ENCODE results near the gene SPSB3.

The SPSB3 gene

DNA sequence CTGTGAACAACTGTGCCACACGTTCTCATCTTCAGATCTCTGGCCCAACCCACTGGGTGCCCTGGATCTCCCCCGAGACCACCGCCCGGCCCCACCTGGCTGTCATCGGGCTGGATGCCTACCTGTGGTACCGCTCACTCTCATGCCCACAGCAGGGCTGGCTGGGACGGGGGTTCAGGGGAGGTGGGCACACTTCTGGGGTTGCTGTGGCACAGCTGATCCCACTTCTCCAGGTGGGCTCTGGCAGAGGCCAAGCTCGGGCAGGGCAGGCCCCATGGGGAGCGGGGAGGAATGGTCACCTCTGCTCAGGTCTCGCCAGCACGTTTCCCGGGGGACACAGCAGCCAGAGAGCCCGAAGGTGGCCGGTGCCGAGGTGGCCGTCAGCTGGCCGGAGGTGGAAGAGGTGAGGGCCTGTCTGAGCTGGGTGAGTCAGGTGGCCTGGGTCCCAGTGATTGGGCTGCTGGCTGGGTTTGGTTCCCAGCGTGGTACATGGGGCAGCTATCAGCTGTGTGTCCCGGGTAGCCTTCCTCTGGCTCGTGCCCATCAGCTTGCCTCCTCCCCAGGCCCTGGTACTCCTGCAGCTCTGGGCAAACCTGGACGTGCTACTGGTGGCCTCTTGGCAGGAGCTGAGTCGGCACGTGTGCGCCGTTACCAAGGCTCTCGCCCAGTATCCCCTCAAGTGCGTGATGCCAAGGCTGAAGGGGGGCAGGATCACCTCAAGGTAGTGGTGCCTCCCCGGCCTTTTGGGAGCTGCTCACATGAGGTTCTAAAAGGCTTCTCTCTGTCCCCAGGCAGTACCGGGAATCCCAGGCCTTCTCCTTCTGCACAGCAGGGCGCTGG is 7.1 kb downstream of the SPSB3 start:
- no peak for DNase-seq (ENCODE audit: low spot score)

DNA sequence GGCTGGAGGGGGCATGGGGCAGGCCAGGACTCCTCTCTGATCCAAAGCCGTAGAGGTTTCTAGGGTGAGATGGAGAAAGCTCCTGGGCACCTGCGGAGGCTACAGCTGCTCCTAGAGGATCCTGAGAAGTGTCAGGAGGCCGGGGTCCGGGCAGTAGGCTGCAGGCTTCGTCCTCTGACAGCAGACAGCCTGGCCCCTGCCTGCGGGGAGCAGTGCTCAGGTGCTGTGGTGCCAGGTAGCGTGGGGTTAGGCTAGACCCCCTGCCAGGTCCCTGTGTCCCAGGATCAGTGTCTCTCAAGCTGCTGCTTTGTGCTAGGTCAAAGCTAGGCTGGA is 8.0 kb downstream of the SPSB3 start:
- no peak for DNase-seq (ENCODE audit: low spot score)

GRCh38 chr16:1773703-1774447 is 8.5 kb downstream of the SPSB3 start:
- DNase-seq (ENCODE audit: low spot score), result peak; percentile 30

- peak; percentile 86 for DNase-seq (ENCODE audit: low spot score)
Measured at GRCh38 chr16:1772908-1773702, 9.3 kb downstream of the SPSB3 start, which contains the start of gene MRPS34. Gene MRPS34, minus strand, starts transcription at chr16:1773134. Its CDS starts 15 bp downstream, at chr16:1773119.

- DNase-seq (ENCODE audit: low spot score), result peak; percentile 81
Measured at GRCh38 chr16:1772362-1772907, 9.9 kb downstream of the SPSB3 start, which contains the start of gene EME2. Gene EME2, plus strand, starts transcription at chr16:1772810. Its CDS starts 418 bp downstream, at chr16:1773228.

DNA sequence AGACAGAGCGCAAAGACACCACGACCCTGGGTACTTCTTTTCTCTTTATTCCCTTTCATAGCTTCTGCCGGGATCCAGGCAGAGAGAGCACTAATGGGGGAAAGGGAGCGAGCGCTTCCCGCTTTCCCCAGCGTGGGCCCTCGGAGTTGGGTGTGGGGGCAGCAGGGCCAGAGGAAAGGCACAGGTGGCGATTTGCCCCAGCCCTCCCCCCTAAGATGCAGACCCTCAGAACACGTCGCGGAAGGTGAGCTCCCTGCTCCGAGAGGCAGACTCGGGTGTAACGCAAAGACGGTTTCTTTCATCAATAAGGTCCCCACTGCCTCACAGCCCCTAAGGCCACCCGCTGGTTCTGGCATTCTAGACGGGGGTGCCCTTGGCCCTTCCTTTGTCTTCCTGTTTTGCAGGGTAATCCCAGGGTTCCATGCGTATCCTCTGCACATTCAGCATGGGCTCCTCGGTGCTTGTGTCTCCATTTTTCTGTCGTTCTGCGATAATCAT is 10.5 kb downstream of the SPSB3 start:
- DNase-seq (ENCODE audit: low spot score), result no peak

- DNase-seq (ENCODE audit: low spot score), result peak; percentile 78
Measured at GRCh38 chr16:1771188-1771863, 11.0 kb downstream of the SPSB3 start, which contains the start of gene NME3. Gene NME3, minus strand, starts transcription at chr16:1771543. Its CDS starts 9 bp downstream, at chr16:1771534.

- DNase-seq (ENCODE audit: low spot score), result peak; percentile 85
Measured at GRCh38 chr16:1770328-1771187, 11.8 kb downstream of the SPSB3 start.

- DNase-seq (ENCODE audit: low spot score), result no peak
Measured at GRCh38 chr16:1769402-1770300, 12.7 kb downstream of the SPSB3 start.

DNA sequence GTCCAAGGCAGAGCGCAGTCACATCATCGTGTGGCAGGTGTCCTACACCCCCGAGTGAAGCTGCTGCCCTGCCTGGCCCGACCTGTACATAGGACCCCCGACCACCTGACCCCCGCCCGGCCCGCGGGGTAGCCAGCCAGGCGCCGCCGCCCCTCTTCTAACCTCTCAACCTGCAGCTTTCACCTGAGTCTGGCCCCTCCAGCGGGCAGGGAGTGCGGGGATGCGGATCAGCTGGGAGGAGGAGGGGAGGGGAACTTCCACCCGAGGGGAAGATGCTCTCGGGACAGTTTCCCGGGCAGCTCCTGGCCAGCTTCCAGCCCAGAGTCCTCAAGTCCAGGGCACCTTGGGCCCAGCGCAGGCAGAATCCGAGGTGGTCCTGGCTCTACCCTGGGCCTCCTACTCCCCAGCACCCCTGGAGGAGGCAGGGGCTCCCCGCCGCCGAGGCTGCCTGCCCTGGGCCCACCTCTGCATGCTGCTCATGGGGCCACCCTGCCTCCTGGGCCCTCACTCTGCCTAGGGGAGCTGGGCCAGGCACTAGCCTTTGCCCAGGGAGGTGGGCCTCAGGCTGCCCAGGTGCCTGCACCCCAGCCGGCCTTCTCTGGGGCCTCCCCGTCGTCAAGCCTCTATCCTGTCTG is 13.5 kb downstream of the SPSB3 start:
- no peak for DNase-seq (ENCODE audit: low spot score)

DNA sequence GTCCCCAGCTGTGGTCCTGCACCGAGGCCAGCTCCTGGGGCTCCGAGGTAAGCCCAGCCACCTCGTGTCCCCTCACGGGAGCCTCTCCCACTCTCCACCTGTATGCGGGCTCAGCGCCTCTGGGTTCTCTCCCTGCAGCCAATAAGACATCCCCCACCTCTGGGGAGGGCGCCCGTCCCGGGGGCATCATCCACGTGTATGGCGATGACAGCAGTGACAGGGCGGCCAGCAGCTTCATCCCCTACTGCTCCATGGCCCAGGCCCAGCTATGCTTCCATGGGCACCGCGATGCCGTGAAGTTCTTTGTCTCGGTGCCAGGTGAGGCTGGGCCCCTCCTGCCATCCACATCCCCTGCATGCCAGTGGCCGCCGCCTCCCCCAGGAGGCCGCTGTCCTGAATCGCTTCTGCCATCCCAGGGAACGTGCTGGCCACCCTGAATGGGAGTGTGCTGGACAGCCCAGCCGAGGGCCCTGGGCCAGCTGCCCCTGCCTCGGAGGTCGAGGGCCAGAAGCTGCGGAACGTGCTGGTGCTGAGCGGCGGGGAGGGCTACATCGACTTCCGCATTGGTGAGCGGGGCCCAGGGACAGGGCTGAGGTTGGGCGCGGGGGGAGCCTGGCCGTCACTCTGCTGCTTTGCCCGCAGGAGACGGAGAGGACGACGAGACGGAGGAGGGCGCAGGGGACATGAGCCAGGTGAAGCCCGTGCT is 14.2 kb downstream of the SPSB3 start:
- DNase-seq (ENCODE audit: low spot score), result no peak

DNA sequence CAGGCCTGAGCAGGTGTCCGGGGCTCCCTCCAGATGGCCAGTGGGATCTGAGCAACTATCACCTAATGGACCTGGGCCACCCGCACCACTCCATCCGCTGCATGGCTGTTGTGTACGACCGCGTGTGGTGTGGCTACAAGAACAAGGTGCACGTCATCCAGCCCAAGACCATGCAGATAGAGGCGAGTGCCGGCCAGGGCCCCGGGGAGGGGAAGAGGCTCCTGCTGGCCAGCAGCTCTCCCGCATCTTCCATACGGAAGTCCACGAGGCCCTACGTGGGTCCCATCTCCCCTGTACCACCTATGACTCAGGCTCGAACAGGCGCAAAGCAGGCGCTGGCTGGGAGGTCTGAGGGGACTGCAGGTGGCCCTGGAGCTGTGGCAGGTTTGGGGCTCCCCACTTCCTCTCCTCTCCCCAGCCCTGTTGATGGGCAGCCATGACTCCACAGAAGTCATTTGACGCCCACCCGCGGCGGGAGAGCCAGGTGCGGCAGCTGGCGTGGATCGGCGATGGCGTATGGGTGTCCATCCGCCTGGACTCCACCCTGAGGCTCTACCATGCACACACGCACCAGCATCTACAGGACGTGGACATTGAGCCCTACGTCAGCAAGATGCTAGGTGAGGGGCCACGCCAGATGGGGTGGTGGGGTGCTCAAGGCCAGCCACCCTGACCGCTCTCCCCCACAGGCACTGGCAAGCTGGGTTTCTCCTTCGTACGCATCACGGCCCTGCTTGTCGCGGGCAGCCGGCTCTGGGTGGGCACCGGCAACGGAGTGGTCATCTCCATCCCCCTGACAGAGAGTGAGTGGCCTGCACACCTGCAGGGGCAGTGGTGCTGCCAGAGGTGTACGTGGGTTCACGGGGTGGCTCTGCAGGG is 15.0 kb downstream of the SPSB3 start:
- no peak for DNase-seq (ENCODE audit: low spot score)

DNA sequence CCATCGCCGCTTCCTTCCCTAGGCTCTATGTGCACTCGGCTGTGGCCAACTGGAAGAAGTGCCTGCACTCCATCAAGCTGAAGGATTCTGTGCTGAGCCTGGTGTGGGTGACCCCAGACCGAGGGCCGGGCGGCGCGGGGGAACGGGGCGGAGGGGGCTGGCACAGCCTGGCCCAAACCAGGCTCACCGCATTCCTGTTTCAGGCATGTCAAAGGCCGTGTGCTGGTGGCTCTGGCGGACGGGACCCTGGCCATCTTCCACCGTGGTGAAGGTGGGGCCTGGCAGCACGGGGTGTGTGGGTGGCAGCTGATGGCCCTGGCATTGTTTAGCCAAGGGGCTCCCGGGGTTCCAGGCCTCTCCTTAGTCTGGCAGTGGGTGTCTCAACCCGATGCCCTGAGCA is 15.7 kb downstream of the SPSB3 start:
- no peak for DNase-seq (ENCODE audit: low spot score)

DNA sequence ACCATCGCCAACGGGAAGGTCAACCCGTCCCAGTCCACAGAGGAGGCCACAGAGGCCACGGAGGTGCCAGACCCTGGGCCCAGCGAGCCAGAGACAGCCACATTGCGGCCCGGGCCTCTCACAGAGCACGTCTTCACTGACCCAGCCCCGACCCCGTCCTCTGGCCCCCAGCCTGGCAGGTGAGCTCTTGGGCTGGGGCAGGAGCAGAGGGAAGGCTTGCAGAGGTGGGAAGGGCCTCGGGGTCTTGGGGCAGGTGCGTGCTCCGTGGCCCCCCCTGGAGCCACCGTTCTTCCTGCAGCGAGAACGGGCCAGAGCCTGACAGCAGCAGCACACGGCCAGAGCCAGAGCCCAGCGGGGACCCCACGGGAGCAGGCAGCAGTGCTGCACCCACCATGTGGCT is 16.1 kb downstream of the SPSB3 start:
- DNase-seq (ENCODE audit: low spot score), result no peak

DNA sequence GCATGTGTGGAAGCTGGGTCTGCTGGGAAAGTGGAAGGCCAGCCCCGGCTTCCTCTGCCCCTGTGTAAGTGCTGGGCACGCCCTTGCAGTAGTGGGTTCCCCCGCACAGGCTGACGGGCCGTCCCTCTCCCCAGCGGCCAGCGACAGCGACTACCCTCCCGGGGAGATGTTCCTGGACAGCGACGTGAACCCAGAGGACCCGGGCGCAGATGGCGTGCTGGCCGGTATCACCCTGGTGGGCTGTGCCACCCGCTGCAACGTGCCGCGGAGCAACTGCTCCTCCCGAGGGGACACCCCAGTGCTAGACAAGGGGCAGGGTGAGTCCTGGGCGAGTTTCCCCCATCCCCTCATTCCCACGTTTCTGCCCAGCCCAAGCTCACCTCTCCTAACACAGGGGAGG is 16.5 kb downstream of the SPSB3 start:
- DNase-seq (ENCODE audit: low spot score), result no peak

- no peak for DNase-seq (ENCODE audit: low spot score)
Measured at GRCh38 chr16:1764971-1765370, 17.4 kb downstream of the SPSB3 start.

Measured in RKO (cell line).